Activated CD4-positive, alpha-beta T cell treated with anti-CD3 and anti-CD28 coated beads, Interleukin-2, amount 50 U/mL, for 1 hour (primary cell): ENCODE data around the gene JAZF1.

Experiments used
- DNase-seq: peaks from one replicate; pipeline ENCODE4 v3.0.0-alpha.2; 2020

The JAZF1 gene

DNA sequence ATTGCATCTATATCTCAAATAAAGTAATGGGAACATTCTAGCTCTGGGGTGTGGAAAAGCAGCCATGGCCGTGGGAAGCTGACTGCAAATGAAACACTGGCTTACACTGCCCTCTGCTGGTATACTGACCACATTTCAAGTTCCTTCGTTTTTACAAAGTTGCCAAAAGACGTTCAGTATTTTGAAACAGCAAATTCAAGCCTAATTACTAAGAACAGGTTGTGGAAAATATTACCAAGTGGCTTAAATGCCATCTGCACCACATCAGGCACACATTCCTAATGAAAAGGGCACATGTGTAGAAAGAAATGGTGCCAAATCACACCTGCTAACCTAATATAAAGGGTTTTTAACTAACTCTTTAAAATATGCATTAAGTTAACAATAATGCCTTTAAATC lies 83.9 kb downstream of the JAZF1 start:
- peak; percentile 20 for DNase-seq

- no peak for DNase-seq
These were observed 85.4 kb downstream of the JAZF1 start for GRCh38 chr7:28095231-28095630.

DNA sequence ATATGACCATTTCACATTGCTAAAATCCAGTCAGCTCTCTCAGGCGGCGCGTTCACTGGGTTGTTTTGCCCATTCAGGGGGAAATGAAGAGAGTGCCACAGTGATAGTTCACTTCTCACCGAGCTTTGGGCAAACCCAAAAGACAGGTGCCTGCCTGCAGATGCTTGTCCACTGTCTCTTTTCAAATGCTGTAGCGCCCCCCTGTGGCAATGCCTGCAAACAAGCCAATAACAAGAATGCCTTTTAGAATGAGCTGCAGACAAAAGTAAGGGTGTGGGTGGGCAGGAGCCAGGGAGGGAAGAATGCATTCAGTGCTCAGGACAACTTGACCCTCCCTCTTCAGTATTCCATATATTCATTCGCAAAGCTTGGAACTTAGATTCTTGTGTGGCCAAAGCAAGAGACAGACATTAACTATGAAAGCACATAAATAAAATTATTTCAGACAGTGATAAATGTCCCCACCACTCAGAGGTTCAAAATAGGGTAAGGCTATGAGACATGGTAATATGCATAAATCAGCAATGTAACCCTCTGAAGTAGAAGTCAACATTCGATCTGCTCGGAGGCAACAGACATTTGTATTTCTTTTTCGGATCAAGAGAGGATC lies 86.9 kb downstream of the JAZF1 start:
- peak; percentile 46 for DNase-seq

GRCh38 chr7:28091190-28091589 lies 89.4 kb downstream of the JAZF1 start:
- DNase-seq, result no peak

GRCh38 chr7:28088901-28089714 lies 91.5 kb downstream of the JAZF1 start:
- no peak for DNase-seq

DNA sequence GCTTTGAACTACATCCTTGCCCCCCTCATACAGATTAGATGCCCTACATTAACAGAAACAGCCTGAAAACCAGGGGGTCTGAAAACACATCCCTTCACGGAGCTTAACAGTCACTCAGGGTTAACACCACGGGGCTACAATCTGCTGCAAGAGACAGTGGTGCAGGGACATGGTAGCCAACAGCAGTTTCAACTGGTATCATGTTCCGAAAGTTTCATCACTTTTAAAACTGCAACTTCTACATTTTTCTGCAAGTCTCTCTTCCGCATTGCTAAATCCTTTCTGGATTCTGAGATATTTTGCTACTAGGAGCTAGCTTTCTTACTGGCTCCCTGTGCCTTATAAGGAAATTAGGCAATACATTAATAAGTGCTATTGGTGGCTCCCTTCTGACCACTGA lies 92.6 kb downstream of the JAZF1 start:
- DNase-seq, result no peak

GRCh38 chr7:28086198-28086597 lies 94.4 kb downstream of the JAZF1 start:
- no peak for DNase-seq

GRCh38 chr7:28083998-28084985 lies 96.3 kb downstream of the JAZF1 start:
- no peak for DNase-seq

GRCh38 chr7:28083164-28083997 lies 97.2 kb downstream of the JAZF1 start:
- DNase-seq, result no peak

GRCh38 chr7:28082071-28082470 lies 98.5 kb downstream of the JAZF1 start:
- no peak for DNase-seq

GRCh38 chr7:28081016-28081415 lies 99.6 kb downstream of the JAZF1 start:
- no peak for DNase-seq

- DNase-seq, result peak; percentile 39
These were observed 102.3 kb downstream of the JAZF1 start for GRCh38 chr7:28078036-28078901.

- no peak for DNase-seq
These were observed 103.0 kb downstream of the JAZF1 start for GRCh38 chr7:28077616-28078015.

DNA sequence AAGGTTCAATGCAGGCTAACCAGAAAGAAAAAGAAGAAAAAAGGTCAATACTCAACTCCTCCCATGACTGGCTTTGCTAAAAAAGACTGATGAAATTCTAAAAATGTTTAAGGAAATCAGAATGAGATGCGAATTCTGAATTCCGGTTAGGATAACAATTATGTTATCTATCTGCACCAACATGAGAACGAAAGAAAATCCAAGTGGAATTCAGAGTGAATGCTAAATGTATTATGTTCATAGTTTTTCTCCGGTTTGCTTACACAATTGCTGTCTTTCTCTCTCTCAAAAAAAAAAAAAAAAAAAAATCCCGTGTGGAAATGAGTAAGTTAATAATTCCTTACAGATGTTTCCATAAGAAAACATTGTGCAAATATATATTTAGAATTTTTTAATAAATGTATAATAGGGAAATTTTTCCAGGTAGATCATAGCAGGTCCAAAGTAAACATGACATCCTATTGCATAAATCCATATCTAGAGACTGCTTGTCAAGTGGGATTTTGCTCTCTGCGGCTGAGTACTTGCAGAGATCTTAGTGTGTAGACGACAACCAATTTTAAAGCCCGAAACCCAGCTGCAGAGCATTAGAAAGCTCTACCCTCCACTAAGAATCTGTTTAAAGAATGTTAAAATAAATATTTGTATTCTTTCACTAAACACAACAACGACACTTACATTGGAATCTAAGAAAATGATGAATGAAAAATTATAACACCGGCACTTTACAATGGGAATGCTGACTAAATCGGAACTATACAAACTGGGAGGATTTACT lies 104.0 kb downstream of the JAZF1 start:
- DNase-seq, result no peak

GRCh38 chr7:28075674-28076358 lies 104.8 kb downstream of the JAZF1 start:
- no peak for DNase-seq

GRCh38 chr7:28072876-28073514 lies 107.6 kb downstream of the JAZF1 start:
- DNase-seq, result no peak

GRCh38 chr7:28071570-28071969 lies 109.0 kb downstream of the JAZF1 start:
- DNase-seq, result no peak

GRCh38 chr7:28070297-28071055 lies 110.1 kb downstream of the JAZF1 start:
- no peak for DNase-seq

DNA sequence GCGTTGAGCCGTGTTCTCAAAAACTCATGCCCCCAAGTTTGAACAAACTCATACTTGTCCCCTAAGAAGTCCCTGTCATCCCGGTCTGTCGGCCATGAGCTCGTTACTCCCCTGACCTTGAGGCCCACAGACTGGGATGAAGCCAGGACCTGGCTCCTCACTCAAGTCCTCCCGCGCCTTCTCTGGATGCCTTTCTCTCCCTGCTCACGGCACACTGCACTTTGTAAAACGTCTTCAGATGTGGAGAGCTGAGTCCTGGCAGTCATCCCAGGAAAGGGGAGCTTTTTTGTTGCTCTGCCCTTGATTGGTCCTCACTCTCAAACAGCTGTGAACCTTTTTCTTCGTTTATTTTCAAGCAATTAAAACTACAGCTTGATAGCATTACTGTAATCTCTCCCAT lies 110.8 kb downstream of the JAZF1 start:
- DNase-seq, result no peak
